C4-2B (cell line): Measurements from ENCODE around the gene NDUFA13.

Experiments
- CTCF ChIP-seq: fragments of 450-650 bp; conservative IDR thresholded peaks from 2 replicates; pipeline ENCODE4 v1.5.1; 2017; ENCODE audit warnings: mild to moderate bottlenecking
- ZFX ChIP-seq: fragments of 450-650 bp; IDR thresholded peaks from 2 replicates; pipeline ENCODE4 v1.6.1; 2017

GRCh38 chr19:19549804-19550464 lies 33.9 kb downstream of the NDUFA13 start:
- TF ChIP-seq CTCF (no peak), ZFX (no peak)
